Effector memory CD8-positive, alpha-beta T cell (primary cell): Measurements from ENCODE around the gene OXTR.

Source experiments
- ATAC-seq: fragments of 150-1000 bp; cut with Tn5 transposase; replicated peaks from 2 replicates; pipeline ENCODE4 v1.10.0; 2021; ENCODE audit warnings: mild to moderate bottlenecking, moderate library complexity
- DNase-seq, 3 experiments: peaks; one replicate each; pipeline ENCODE4 v3.0.0; 2021
- H3K27ac Mint-ChIP-seq, 2 donors: one replicate each; pipeline ENCODE4 v1.8.0; 2022; ENCODE audit warnings: mild to moderate bottlenecking in 2 of 2, mixed read lengths in 2 of 2, moderate library complexity in 2 of 2
- H3K27me3 Mint-ChIP-seq, 2 donors: one replicate each; pipeline ENCODE4 v1.8.0; 2022; ENCODE audit warnings: mixed read lengths in 2 of 2
- H3K36me3 Mint-ChIP-seq: one replicate; pipeline ENCODE4 v1.8.0; 2022; ENCODE audit warnings: mild to moderate bottlenecking, moderate library complexity, mixed read lengths; ENCODE audit not compliant: insufficient read depth
- H3K4me1 Mint-ChIP-seq, 2 donors: one replicate each; pipeline ENCODE4 v1.8.0; 2022; ENCODE audit warnings: low read depth in 2 of 2, mixed read lengths in 2 of 2
- H3K4me3 Mint-ChIP-seq, 2 donors: one replicate each; pipeline ENCODE4 v1.8.0; 2022; ENCODE audit warnings: mild to moderate bottlenecking in 2 of 2, mixed read lengths in 2 of 2, moderate library complexity in 2 of 2
- H3K9me3 Mint-ChIP-seq, 2 donors: one replicate each; pipeline ENCODE4 v1.8.0; 2022; ENCODE audit warnings: mixed read lengths in 2 of 2

OXTR gene

DNA sequence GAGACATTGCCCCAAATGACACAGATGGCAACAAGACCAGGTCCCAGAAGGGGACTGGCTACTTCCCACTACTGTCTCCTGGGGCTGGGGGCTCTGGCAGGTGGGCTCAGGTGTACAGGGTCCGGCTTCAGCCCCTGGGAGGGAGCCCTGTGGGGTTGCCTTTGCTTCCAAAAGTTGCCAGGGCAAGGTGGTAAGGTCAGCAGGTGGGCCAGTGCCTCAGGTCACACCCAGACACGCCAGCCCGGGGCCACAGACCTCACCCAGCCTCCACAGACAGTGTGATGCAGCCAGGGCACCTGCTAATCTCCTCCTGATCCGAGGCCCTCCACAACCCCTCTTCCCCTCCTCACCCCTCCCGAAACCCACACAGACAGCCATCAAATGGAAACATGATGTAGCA lies 7.5 kb downstream of the OXTR start:
- DNase-seq (no peak), ATAC-seq (no peak)
- Mint-ChIP-seq H3K4me3 (no peak overlapping the region), H3K9me3 (no peaks in the 10 kb centered on the region), H3K27ac (no peak overlapping the region), H3K4me1 (no peaks in the 10 kb centered on the region), H3K27me3 (peaks cover 0 to 31% of the 10 kb centered on the region in 2 donors), H3K36me3 (no peaks in the 10 kb centered on the region)

- no peaks in the 10 kb centered on the region for H3K36me3 Mint-ChIP-seq
- H3K4me1 Mint-ChIP-seq: no peaks in the 10 kb centered on the region
- DNase-seq: no peak
- no peak overlapping the region for H3K27ac Mint-ChIP-seq
- no peaks in the 10 kb centered on the region for H3K9me3 Mint-ChIP-seq
- ATAC-seq: no peak
- H3K27me3 Mint-ChIP-seq: peaks cover 0 to 22% of the 10 kb centered on the region in 2 donors
- no peak overlapping the region for H3K4me3 Mint-ChIP-seq
Measured at GRCh38 chr3:8760506-8760905, 8.9 kb downstream of the OXTR start.

- Mint-ChIP-seq H3K27me3 (peaks cover 0 to 22% of the 10 kb centered on the region in 2 donors), H3K27ac (no peak overlapping the region), H3K4me1 (no peaks in the 10 kb centered on the region), H3K4me3 (no peak overlapping the region), H3K36me3 (no peaks in the 10 kb centered on the region), H3K9me3 (no peaks in the 10 kb centered on the region)
- ATAC-seq (no peak), DNase-seq (no peak)
Measured at GRCh38 chr3:8760091-8760490, 9.3 kb downstream of the OXTR start.

DNA sequence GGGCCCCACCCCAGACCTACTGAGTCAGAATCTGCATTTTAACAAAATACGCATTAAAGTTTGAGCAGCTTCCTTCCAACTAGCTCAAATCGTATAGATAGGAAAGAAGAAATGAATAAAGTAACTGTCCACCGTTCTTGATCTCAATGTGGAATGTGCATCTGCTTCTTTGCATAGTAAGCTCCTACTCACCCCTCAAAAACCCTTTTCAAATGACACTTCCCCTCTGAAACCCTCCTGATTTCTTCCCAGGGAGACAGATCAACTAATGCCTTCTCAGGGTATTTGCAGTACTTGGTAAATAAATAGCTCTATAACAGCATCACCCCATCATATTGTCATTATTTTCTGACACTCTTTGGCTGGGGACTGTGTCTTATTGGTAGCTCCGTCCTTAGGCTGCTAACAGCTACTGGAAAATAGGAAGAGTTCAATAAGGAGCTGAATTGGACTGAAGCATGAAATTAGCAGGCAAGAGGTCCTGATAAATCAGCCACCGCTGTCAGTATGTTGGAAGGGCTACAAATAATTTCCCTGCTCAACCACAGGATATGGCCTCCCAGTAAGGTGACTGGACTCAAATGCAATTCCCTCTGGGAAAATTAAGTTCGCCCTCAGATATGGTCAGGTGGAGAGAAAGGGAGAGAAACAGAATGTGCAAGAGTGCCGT lies 10.2 kb downstream of the OXTR start:
- no peak for ATAC-seq
- Mint-ChIP-seq H3K9me3 (no peaks in the 10 kb centered on the region), H3K27ac (no peak overlapping the region), H3K27me3 (peaks cover 0 to 22% of the 10 kb centered on the region in 2 donors), H3K4me1 (no peaks in the 10 kb centered on the region), H3K36me3 (no peaks in the 10 kb centered on the region), H3K4me3 (no peak overlapping the region)
- no peak for DNase-seq

GRCh38 chr3:8757551-8758518 lies 11.6 kb downstream of the OXTR start:
- H3K9me3 Mint-ChIP-seq: no peaks in the 10 kb centered on the region
- H3K4me1 Mint-ChIP-seq: no peaks in the 10 kb centered on the region

DNA sequence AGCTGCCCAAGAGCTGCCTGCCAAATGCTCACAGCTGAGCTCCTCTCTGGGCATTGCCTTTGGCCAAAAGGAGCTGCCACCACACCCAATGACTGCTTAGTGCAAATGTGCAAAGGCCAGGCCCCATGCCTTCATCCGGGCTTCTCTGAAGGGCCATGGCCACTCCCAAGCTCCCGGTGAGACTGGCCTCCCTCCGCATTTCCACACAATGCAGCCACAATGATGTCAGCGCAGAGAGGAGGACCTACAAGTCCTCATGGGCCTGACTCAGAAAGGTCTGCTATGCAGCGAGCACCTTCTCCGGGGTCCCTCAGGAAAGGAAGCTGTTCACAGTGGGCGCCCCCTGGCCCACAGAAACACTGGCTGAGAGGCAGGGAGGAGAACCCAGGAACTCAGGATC lies 12.7 kb downstream of the OXTR start:
- Mint-ChIP-seq H3K4me3 (no peak overlapping the region), H3K9me3 (no peaks in the 10 kb centered on the region), H3K4me1 (no peaks in the 10 kb centered on the region), H3K36me3 (no peaks in the 10 kb centered on the region), H3K27me3 (peaks cover 0 to 17% of the 10 kb centered on the region in 2 donors), H3K27ac (no peak overlapping the region)
- no peak for DNase-seq
- ATAC-seq: no peak

More at GRCh38 chr3:8757551-8758518, 11.6 kb downstream of the OXTR start:
- H3K27me3 Mint-ChIP-seq: peaks cover 0 to 18% of the 10 kb centered on the region in 2 donors
- no peaks in the 10 kb centered on the region for H3K36me3 Mint-ChIP-seq
- no peak for DNase-seq
- ATAC-seq: no peak
- H3K4me3 Mint-ChIP-seq: no peak overlapping the region
- H3K27ac Mint-ChIP-seq: no peak overlapping the region

GRCh38 chr3:8755564-8756237 lies 13.7 kb downstream of the OXTR start:
- no peaks in the 10 kb centered on the region for H3K4me1 Mint-ChIP-seq
- H3K27me3 Mint-ChIP-seq: peaks cover 0 to 17% of the 10 kb centered on the region in 2 donors
- no peak overlapping the region for H3K27ac Mint-ChIP-seq
- no peak overlapping the region for H3K4me3 Mint-ChIP-seq
- no peak for ATAC-seq
- H3K36me3 Mint-ChIP-seq: no peaks in the 10 kb centered on the region
- no peak for DNase-seq
- no peaks in the 10 kb centered on the region for H3K9me3 Mint-ChIP-seq

- Mint-ChIP-seq H3K36me3 (no peaks in the 10 kb centered on the region), H3K27me3 (peaks cover 0 to 17% of the 10 kb centered on the region in 2 donors)
Measured at GRCh38 chr3:8755097-8755496, 14.3 kb downstream of the OXTR start.

DNA sequence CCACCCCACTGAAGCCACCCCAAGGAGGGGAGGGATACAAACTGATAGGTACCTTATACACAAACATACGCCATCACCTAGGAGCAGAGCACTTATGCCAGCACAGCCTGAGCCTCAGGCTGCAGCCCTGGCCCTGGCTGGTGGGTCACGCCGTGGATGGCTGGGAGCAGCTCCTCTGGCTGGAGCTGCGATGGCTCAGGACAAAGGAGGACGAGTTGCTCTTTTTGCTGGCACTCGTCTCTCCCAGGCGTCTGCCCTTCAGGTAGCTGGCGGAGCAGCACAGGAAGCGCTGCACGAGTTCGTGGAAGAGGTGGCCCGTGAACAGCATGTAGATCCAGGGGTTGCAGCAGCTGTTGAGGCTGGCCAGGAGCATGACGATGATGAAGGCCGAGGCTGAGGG lies 16.6 kb downstream of the OXTR start:
- Mint-ChIP-seq H3K4me3 (no peak overlapping the region), H3K9me3 (no peaks in the 10 kb centered on the region), H3K36me3 (no peaks in the 10 kb centered on the region), H3K27me3 (peaks cover 0 to 13% of the 10 kb centered on the region in 2 donors), H3K4me1 (no peaks in the 10 kb centered on the region), H3K27ac (no peak overlapping the region)
- no peak for DNase-seq
- no peak for ATAC-seq

More at GRCh38 chr3:8755097-8755496, 14.3 kb downstream of the OXTR start:
- Mint-ChIP-seq H3K27ac (no peak overlapping the region), H3K4me3 (no peak overlapping the region), H3K9me3 (no peaks in the 10 kb centered on the region), H3K4me1 (no peaks in the 10 kb centered on the region)
- ATAC-seq: no peak
- DNase-seq: no peak

DNA sequence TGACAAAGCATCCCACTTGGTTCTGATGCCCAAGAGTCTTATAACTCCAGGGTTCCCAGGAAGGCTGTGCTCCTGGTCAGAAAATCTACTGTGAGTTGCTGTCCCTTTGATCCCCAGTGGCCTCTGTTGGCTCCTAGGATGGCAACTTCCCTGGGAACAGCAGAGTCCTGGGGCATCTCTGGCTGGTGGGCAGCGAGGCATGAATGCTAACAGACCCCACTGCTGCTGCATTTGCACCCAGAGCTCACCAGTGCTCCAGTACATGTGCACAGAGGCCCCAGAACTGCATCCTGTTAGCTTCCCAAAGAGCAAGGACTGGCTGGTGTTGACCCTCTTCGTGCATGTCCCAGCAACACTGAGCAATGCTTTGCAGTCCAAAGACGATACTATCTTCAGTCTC lies 20.1 kb downstream of the OXTR start:
- H3K4me3 Mint-ChIP-seq: no peak overlapping the region
- H3K36me3 Mint-ChIP-seq: no peaks in the 10 kb centered on the region
- no peaks in the 10 kb centered on the region for H3K9me3 Mint-ChIP-seq
- H3K27me3 Mint-ChIP-seq: peaks cover 0 to 6% of the 10 kb centered on the region in 2 donors
- no peak for ATAC-seq
- H3K4me1 Mint-ChIP-seq: no peaks in the 10 kb centered on the region
- DNase-seq: no peak
- H3K27ac Mint-ChIP-seq: no peak overlapping the region

- H3K36me3 Mint-ChIP-seq: no peaks in the 10 kb centered on the region
- no peak overlapping the region for H3K27ac Mint-ChIP-seq
- DNase-seq (no peak), ATAC-seq (no peak)
- H3K27me3 Mint-ChIP-seq: peaks cover 5 to 10% of the 10 kb centered on the region in 2 donors
- no peak overlapping the region for H3K4me3 Mint-ChIP-seq
- no peaks in the 10 kb centered on the region for H3K4me1 Mint-ChIP-seq
- no peaks in the 10 kb centered on the region for H3K9me3 Mint-ChIP-seq
Measured at GRCh38 chr3:8746780-8747345, 22.6 kb downstream of the OXTR start.

DNA sequence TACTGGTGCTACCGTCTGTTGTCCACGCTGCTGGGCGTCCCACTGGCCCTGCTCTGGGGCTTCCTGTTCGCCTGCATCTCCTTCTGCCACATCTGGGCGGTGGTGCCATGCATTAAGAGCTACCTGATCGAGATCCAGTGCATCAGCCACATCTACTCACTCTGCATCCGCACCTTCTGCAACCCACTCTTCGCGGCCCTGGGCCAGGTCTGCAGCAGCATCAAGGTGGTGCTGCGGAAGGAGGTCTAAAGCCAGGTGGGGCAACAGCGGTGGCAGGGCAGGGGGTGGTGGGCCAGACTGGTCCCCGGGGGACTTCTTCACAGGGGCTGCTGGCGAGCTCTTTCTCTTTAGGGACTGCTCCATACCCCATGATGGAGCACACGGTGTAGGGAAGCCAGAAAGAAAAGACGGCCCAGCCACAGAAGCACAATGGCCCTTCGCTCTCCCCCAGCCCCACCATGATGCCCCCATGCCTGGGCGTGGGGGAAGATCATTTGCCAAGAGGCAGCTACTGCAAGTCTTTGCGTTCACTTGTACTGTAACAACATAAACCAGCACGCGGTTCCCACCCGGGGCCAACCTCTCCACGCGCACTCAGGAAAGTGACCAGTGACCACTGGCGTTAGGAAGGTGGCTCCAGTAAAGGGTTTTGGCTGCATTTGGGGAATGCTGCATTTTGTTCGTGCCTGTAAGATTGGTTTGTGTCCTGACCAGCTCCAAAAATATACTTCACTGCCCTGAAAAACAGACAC lies 23.6 kb downstream of the OXTR start:
- Mint-ChIP-seq H3K4me3 (no peak overlapping the region), H3K36me3 (no peaks in the 10 kb centered on the region), H3K4me1 (no peaks in the 10 kb centered on the region), H3K9me3 (no peaks in the 10 kb centered on the region), H3K27ac (no peak overlapping the region), H3K27me3 (peaks cover 12 to 14% of the 10 kb centered on the region in 2 donors)
- ATAC-seq (no peak), DNase-seq (no peak)

GRCh38 chr3:8743911-8744310 lies 25.5 kb downstream of the OXTR start:
- Mint-ChIP-seq H3K4me3 (no peak overlapping the region), H3K9me3 (no peaks in the 10 kb centered on the region)
- DNase-seq: no peak

More at GRCh38 chr3:8743911-8744310, 25.5 kb downstream of the OXTR start:
- H3K36me3 Mint-ChIP-seq: no peaks in the 10 kb centered on the region
- no peaks in the 10 kb centered on the region for H3K4me1 Mint-ChIP-seq
- H3K27me3 Mint-ChIP-seq: peaks cover 12 to 14% of the 10 kb centered on the region in 2 donors
- ATAC-seq: no peak
- H3K27ac Mint-ChIP-seq: no peak overlapping the region
